K562 (cell line): ENCODE results near the gene NREP. TPM values are rescaled to one million over a fixed set of nuclear protein-coding genes. Genes with fewer than 3 reads are reported as not detected.

Source experiments
- ATAC-seq: fragments of 200-7000 bp; cut with Tn5 transposase; 3 replicates; pipeline ENCODE4 v1.9.1; 2020; ENCODE audit warnings: moderate library complexity
- BruUV-seq: library from RNA; stranded (reverse); fragments of 400-500 nt; replicated peaks from 2 replicates; lab custom pipeline; 2021; lab: Mats Ljungman, UMichigan
- CTCF ChIA-PET: fragments of 300-600 bp; formaldehyde crosslinking; extraction: SDS; loops from one replicate; lab custom pipeline; 2021; ENCODE audit warnings: low intra/inter-chr PET ratio; lab: Yijun Ruan, JAX
- POLR2A ChIA-PET: fragments of 300-600, 350-650 bp; sonication (Branson Sonifier 250); formaldehyde crosslinking; extraction: SDS; loops from one replicate; lab custom pipeline; 2021; ENCODE audit warnings: antibody characterized with exemption, inconsistent platforms; lab: Yijun Ruan, JAX
- DNase-seq, 4 experiments: peaks; one replicate each; pipeline versions ENCODE4 v3.0.0 to v3.0.0-alpha.2; 2011 to 2018; ENCODE audit warnings: low spot score in 3 of 4, mixed read lengths in 3 of 4; ENCODE audit errors: extremely low read depth in 1 of 4
- FAIRE-seq: peaks from 2 replicates; lab custom pipeline; 2011; peaks lifted over from hg19 to GRCh38; lab: Jason Lieb, UNC
- H2AFZ ChIP-seq: 2 replicates; pipeline ENCODE4 v1.6.0; 2011; ENCODE audit warnings: low read depth, low read length, control low read depth, inconsistent platforms
- H3K27ac ChIP-seq: fragments of 200-600 bp; 3 replicates; pipeline ENCODE4 v1.8.0; 2011; ENCODE audit warnings: low read depth, mild to moderate bottlenecking, control low read depth, inconsistent platforms, low read length, moderate library complexity, mixed read lengths; ENCODE audit errors: extremely low read depth
- H3K27me3 ChIP-seq, 2 experiments: fragments of 300-600 bp in 1 of 2; 2 replicates in 1 of 2; 3 replicates in 1 of 2; pipeline versions ENCODE4 v1.6.0 to v1.8.0; 2011; ENCODE audit warnings: inconsistent platforms in 2 of 2, low read length in 2 of 2, mild to moderate bottlenecking in 1 of 2, mixed read lengths in 1 of 2, moderate library complexity in 1 of 2; ENCODE audit not compliant: control insufficient read depth in 2 of 2, insufficient read depth in 2 of 2
- H3K36me3 ChIP-seq: fragments of 300-600 bp; 3 replicates; pipeline ENCODE4 v1.8.0; 2011; ENCODE audit warnings: mild to moderate bottlenecking, low read length, inconsistent platforms; ENCODE audit not compliant: control insufficient read depth, insufficient read depth
- H3K4me1 ChIP-seq, 2 experiments: fragments of 200-600 bp in 1 of 2; replicated peaks in 1 of 2; 2 replicates in 1 of 2; 3 replicates in 1 of 2; pipeline versions ENCODE4 v1.5.1 to v1.8.0; 2011; ENCODE audit warnings: inconsistent platforms in 2 of 2, low read length in 2 of 2, mild to moderate bottlenecking in 1 of 2, mixed read lengths in 1 of 2, moderate library complexity in 1 of 2; ENCODE audit not compliant: control insufficient read depth in 2 of 2, insufficient read depth in 2 of 2
- H3K4me2 ChIP-seq: 2 replicates; pipeline ENCODE4 v1.6.1; 2011; ENCODE audit warnings: low read length, control low read depth, inconsistent platforms, mixed read lengths; ENCODE audit not compliant: insufficient read depth
- H3K4me3 ChIP-seq: fragments of 200-600 bp; sonication (generic), shearing (Covaris generic); 2 replicates; pipeline ENCODE4 v1.5.1; 2016; ENCODE audit warnings: control low read depth, inconsistent platforms
- H3K79me2 ChIP-seq: fragments of 200-600 bp; 3 replicates; pipeline ENCODE4 v1.8.0; 2011; ENCODE audit warnings: low read length, inconsistent platforms; ENCODE audit not compliant: control insufficient read depth, insufficient read depth
- H3K9ac ChIP-seq, 2 experiments: 2 replicates each; pipeline versions ENCODE4 v1.6.0 to v1.6.1; 2011; ENCODE audit warnings: low read depth in 2 of 2, low read length in 2 of 2, control low read depth in 1 of 2, inconsistent platforms in 1 of 2, mild to moderate bottlenecking in 1 of 2, mixed read lengths in 1 of 2; ENCODE audit not compliant: insufficient read depth in 1 of 2
- H3K9me1 ChIP-seq: one replicate; pipeline ENCODE4 v1.6.0; 2011; ENCODE audit warnings: inconsistent platforms, mild to moderate bottlenecking, low read length, moderate library complexity; ENCODE audit not compliant: control insufficient read depth, insufficient read depth
- H3K9me3 ChIP-seq: replicated peaks from 2 replicates; pipeline ENCODE4 v1.5.1; 2011; ENCODE audit warnings: low read depth, low read length, inconsistent platforms; ENCODE audit not compliant: control insufficient read depth, insufficient read depth
- H4K20me1 ChIP-seq: replicated peaks from 2 replicates; pipeline ENCODE4 v1.6.1; 2011; ENCODE audit warnings: low read length, inconsistent platforms, mixed read lengths; ENCODE audit not compliant: control insufficient read depth, insufficient read depth
- ARID2 ChIP-seq: fragments of 450-650 bp; IDR thresholded peaks from 2 replicates; pipeline ENCODE4 v1.6.1; 2017; ENCODE audit warnings: antibody characterized with exemption, mild to moderate bottlenecking
- HDAC2 ChIP-seq: fragments of 450-650 bp; IDR thresholded peaks from 2 replicates; pipeline ENCODE4 v1.6.1; 2016; ENCODE audit warnings: mild to moderate bottlenecking
- HMBOX1 ChIP-seq: sonication (generic); IDR thresholded peaks from 2 replicates; pipeline ENCODE4 v1.6.1; 2016
- HNRNPH1 ChIP-seq: fragments of 200-400 bp; formaldehyde crosslinking; optimal IDR thresholded peaks from 2 replicates; pipeline ENCODE3; 2017; ENCODE audit warnings: low read depth, mild to moderate bottlenecking, low read length, moderate library complexity
- L3MBTL2 ChIP-seq: fragments of 450-650 bp; IDR thresholded peaks from 2 replicates; pipeline ENCODE4 v1.6.1; 2016; ENCODE audit warnings: mild to moderate bottlenecking, moderate library complexity
- MBD1 ChIP-seq: fragments of 250-450 bp; sonication (Bioruptor Pico); IDR thresholded peaks from 2 replicates; pipeline ENCODE4 v1.8.0; 2022; ENCODE audit warnings: inconsistent platforms
- NCOA6 ChIP-seq: fragments of 450-650 bp; IDR thresholded peaks from 2 replicates; pipeline ENCODE4 v1.6.1; 2017; ENCODE audit warnings: mild to moderate bottlenecking
- STAT5A ChIP-seq: IDR thresholded peaks from 2 replicates; pipeline ENCODE4 v1.6.1; 2012; ENCODE audit warnings: low read length, inconsistent platforms, borderline replicate concordance
- U2AF1 ChIP-seq: fragments of 200-400 bp; formaldehyde crosslinking; optimal IDR thresholded peaks from 2 replicates; pipeline ENCODE3; 2017; ENCODE audit warnings: mild to moderate bottlenecking, low read depth, low read length, moderate library complexity
- YBX1 ChIP-seq: fragments of 450-650 bp; IDR thresholded peaks from 2 replicates; pipeline ENCODE4 v1.7.1; 2016; ENCODE audit warnings: mild to moderate bottlenecking
- ZNF431 ChIP-seq: sonication (generic); formaldehyde crosslinking; IDR thresholded peaks from 2 replicates; pipeline ENCODE4 v1.8.0; 2022; ENCODE audit warnings: mild to moderate bottlenecking, missing genetic modification reagents
- WGBS: fragments of 100-300 bp; shearing (Covaris generic); methylation state at CpG from one replicate; pipeline ENCODE4 v1.1.6; 2016; ENCODE audit warnings: low coverage, mixed read lengths; ENCODE audit not compliant: insufficient coverage; ENCODE audit errors: missing lambda C conversion rate; 5-methylcytosine and 5-hydroxymethylcytosine counted together
- in situ Hi-C: fragments of 300-500 bp; cut with MboI; formaldehyde crosslinking; loops from 4 replicates; pipeline ENCODE4 v1.15.0; 2018; ENCODE audit warnings: inconsistent platforms, mixed read lengths
- intact Hi-C: fragments of 100-400 bp; cut with micrococcal nuclease; formaldehyde crosslinking; loops from 2 replicates; pipeline ENCODE4 v1.14.2; 2022
- polyA plus RNA-seq, 8 experiments: library from polyadenylated mRNA; depleted of rRNA in 4 of 8; stranded (reverse) in 5 of 8; unstranded in 3 of 8; fragments of >200 nt; fragmentation: Nextera tagmentation in 2 of 8; fragmentation: Illumina TruSeq in 1 of 8; extraction: Ambion mirVana in 2 of 8; extraction: Trizol in 1 of 8; gene quantifications; 2 replicates each; pipeline versions ENCODE4 v1.2.1 to v1.2.3, GENCODE V29; 2011 to 2014; ENCODE audit warnings: inconsistent platforms in 1 of 8, missing spikeins in 1 of 8
- total RNA-seq, 7 experiments: library from RNA; depleted of rRNA in 6 of 7; stranded (reverse); fragments of >200 nt in 6 of 7; fragmentation: Illumina TruSeq in 2 of 7; extraction: Trizol in 2 of 7; gene quantifications; 2 replicates each; pipeline versions ENCODE4 v1.2.1 to v1.2.3, GENCODE V29; 2011 to 2021; ENCODE audit warnings: low replicate concordance in 1 of 7

Gene NREP
- total and polyA plus RNA-seq, 9 of the 15 experiments (the other 6 are each of a cell fraction or from before 2014, with no cell fraction given): 0.08 to 0.58 (median 0.23) TPM; not detected in 1

- WGBS: 0% methylated on average over 4 of the region's 4 CpGs
- Histone ChIP-seq H2AFZ (no peak overlapping the region), H3K9ac (no peak overlapping the region), H3K9me3 (no peaks in the 10 kb centered on the region), H3K4me1 (no peaks in the 10 kb centered on the region), H3K27ac (no peak overlapping the region), H3K4me3 (no peak overlapping the region), H3K4me2 (no peak overlapping the region), H3K36me3 (no peaks in the 10 kb centered on the region), H3K27me3 (no peaks in the 10 kb centered on the region), H4K20me1 (no peaks in the 10 kb centered on the region), H3K9me1 (no peaks in the 10 kb centered on the region), H3K79me2 (no peaks in the 10 kb centered on the region)
- CTCF ChIA-PET: no interaction called here
- POLR2A ChIA-PET: interaction anchor here (1.3 kb wide), 1 partner anchor 31 kb away, joined by 5 read pairs; no protein-coding TSS in a partner anchor
- ATAC-seq: no peak
- no TSS peak for BruUV-seq
- in situ Hi-C loops: no loop called here
- DNase-seq: no peak
- intact Hi-C loops: no loop called here
- FAIRE-seq: no peak
- no peak for TF ChIP-seq NCOA6
Measured at GRCh38 chr5:111746791-111747190, 10.2 kb downstream of the NREP start.

- CTCF ChIA-PET: no interaction called here
- Histone ChIP-seq H2AFZ (no peak overlapping the region), H3K9me1 (no peaks in the 10 kb centered on the region), H3K9me3 (no peaks in the 10 kb centered on the region), H3K4me1 (no peaks in the 10 kb centered on the region), H3K4me3 (no peak overlapping the region), H3K27me3 (no peaks in the 10 kb centered on the region), H3K4me2 (no peak overlapping the region), H3K36me3 (no peaks in the 10 kb centered on the region), H3K9ac (no peak overlapping the region), H4K20me1 (no peaks in the 10 kb centered on the region), H3K79me2 (no peaks in the 10 kb centered on the region), H3K27ac (no peak overlapping the region)
- intact Hi-C loops: no loop called here
- POLR2A ChIA-PET: interaction anchor here (1.5 kb wide), 1 partner anchor 9 kb away, joined by 3 read pairs; no protein-coding TSS in a partner anchor
- DNase-seq: no peak
- FAIRE-seq: no peak
- ATAC-seq: no peak
- in situ Hi-C loops: no loop called here
- no TSS peak for BruUV-seq
- TF ChIP-seq MBD1 (no peak), YBX1 (no peak), STAT5A (no peak), HDAC2 (no peak), ZNF431 (CRISPR knock-in tag) (no peak), L3MBTL2 (no peak), U2AF1 (no peak), HMBOX1 (no peak), HNRNPH1 (no peak), ARID2 (no peak)
- 0% methylated on average over 4 of the region's 4 CpGs for WGBS
Measured at GRCh38 chr5:111745075-111745739, 11.8 kb downstream of the NREP start.
